Heart right ventricle (tissue), 16 donors: ENCODE results near the gene SPARCL1. TPM values are rescaled to one million over a fixed set of nuclear protein-coding genes. Genes with fewer than 3 reads are reported as not detected.

Source experiments
- ATAC-seq, 8 donors: fragments of 200-7000 bp; cut with Tn5 transposase; one replicate each; pipeline ENCODE4 v1.9.1; 2020; ENCODE audit warnings: mild to moderate bottlenecking in 8 of 8, moderate library complexity in 8 of 8, moderate number of reproducible peaks in 1 of 8
- DNase-seq, 2 donors: peaks; one replicate each; pipeline ENCODE4 v3.0.0-alpha.2; 2020
- H3K27ac ChIP-seq, 10 donors: fragments of 200-600 bp; sonication (generic) in 2 of 10; one replicate each; pipeline versions ENCODE4 v1.5.0 to v1.8.0; 2020 to 2022; ENCODE audit warnings: mild to moderate bottlenecking in 3 of 10
- H3K27me3 ChIP-seq, 7 donors: fragments of 200-600 bp; one replicate each; pipeline ENCODE4 v1.8.0; 2021 to 2022; ENCODE audit warnings: mild to moderate bottlenecking in 2 of 7
- H3K36me3 ChIP-seq, 9 donors: fragments of 200-600 bp; sonication (generic) in 1 of 9; one replicate each; pipeline versions ENCODE4 v1.5.0 to v1.8.0; 2020 to 2022; ENCODE audit warnings: mild to moderate bottlenecking in 2 of 9
- H3K4me1 ChIP-seq, 9 donors: fragments of 200-600 bp; sonication (generic) in 1 of 9; one replicate each; pipeline versions ENCODE4 v1.5.0 to v1.8.0; 2020 to 2022; ENCODE audit warnings: mild to moderate bottlenecking in 4 of 9
- H3K4me3 ChIP-seq, 10 donors: fragments of 200-600 bp; sonication (generic) in 2 of 10; one replicate each; pipeline versions ENCODE4 v1.5.0 to v1.8.0; 2020 to 2022; ENCODE audit warnings: mild to moderate bottlenecking in 7 of 10, moderate library complexity in 2 of 10
- H3K9me3 ChIP-seq, 11 donors: fragments of 200-600 bp in 10 of 11; sonication (generic) in 2 of 11; one replicate each; pipeline versions ENCODE4 v1.5.0 to v1.8.0; 2013 to 2022; ENCODE audit warnings: mild to moderate bottlenecking in 2 of 11, control low read depth in 1 of 11, moderate library complexity in 1 of 11
- WGBS, 2 donors: extraction: QIAGEN DNeasy Blood & Tissue Kit; methylation state at CpG; one replicate each; pipeline ENCODE4 v1.1.7; 2013; ENCODE audit warnings: inconsistent platforms in 1 of 2; 5-methylcytosine and 5-hydroxymethylcytosine counted together
- intact Hi-C, 10 donors: fragments of 100-400 bp; cut with DNase I; formaldehyde crosslinking; loops; one replicate each; pipeline versions ENCODE4 v1.11.1 to v1.14.2; 2022
- polyA plus RNA-seq, 2 donors: library from polyadenylated mRNA; stranded (reverse); fragments of 200-250 nt; gene quantifications; one replicate each; pipeline ENCODE4 v1.2.3, GENCODE V29; 2013
- total RNA-seq, 10 donors: library from RNA; stranded (reverse); fragmentation: NEBNext Ultra II Directional in 3 of 10; extraction: Animal tissue kit (Norgen Biotek cat#: 25700) in 3 of 10; gene quantifications; one replicate each; pipeline versions ENCODE4 v1.2.1 to v1.2.4, GENCODE V29; 2021 to 2023
- TF ChIP-seq, protein P1 (sequence below), 9 donors: fragments of 200-600 bp; sonication (generic) in 2 of 9; IDR thresholded peaks; one replicate each; pipeline versions ENCODE4 v1.5.0 to v1.8.0; 2021 to 2022; ENCODE audit warnings: antibody characterized with exemption in 9 of 9, mild to moderate bottlenecking in 5 of 9, moderate library complexity in 1 of 9
- donor health status: Arrhythmogenic right ventricular cardiomyopathy.
- donor health status: ischemic (EF 13 %, LVEDD 7.1; RV severe dilation, severe dysfunction).
- donor health status: healthy with polysubstance abuse.
- donor health status: DM: no; HTN: yes; CAD: no.
- donor health status: DM: no; HTN: no; CAD: no.
- donor health status: ischemic (EF 25% LVEDD 6.9; RV normal size, moderate dysfunction).
- donor health status: ischemic (EF 25% LVEDD 5.7; RV mildly dilated, moderate dysfunction).
- donor health status: healthy.
- donor health status: DM: yes; HTN: yes; CAD: no.
- donor health status: Ischemic cardiomyopathy.
- donor health status: ischemic (EF 35%, LVEDD 5.7; RV mildly dilated, moderate dysfunction).
- donor health status: nonischemic (EF 11% LVEDD 7.7; RV severe dilation, severe dysfunction).
- donor health status: DM: yes; HTN: yes; CAD: no.
- donor health status: PGD.
- donor health status: ischemic (EF 29% LVEDD 5.4; RV normal size, mild dysfunction).
- donor health status: nonischemic (EF 23%, LVEDD 6.1; RV moderate dilation, normal function).

The SPARCL1 gene
- total and polyA plus RNA-seq, 12 donors: 131 to 553 (median 232) TPM

- intact Hi-C loops: no loop called here
Measured at GRCh38 chr4:87565746-87566145, 36.6 kb upstream of the SPARCL1 start.

DNA sequence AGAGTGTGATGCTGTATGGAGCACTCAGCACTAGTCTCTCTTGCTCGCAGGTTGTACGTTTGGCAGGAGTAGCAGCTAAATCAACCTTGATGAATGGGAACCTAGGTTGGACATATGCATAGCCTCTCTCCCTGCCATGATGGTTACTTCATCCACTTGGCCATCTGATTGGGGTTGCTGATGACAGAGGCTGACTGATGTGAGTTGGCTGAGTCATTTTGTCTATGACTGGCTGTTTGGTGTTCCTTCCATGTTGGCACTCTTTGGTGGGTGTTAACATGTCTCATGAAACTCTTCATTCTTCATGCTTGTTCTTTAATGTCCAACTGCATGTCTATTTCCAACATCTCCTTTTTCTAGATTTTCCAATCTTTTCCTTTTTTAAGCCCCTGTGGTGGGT lies 31.6 kb upstream of the SPARCL1 start:
- no peaks in the 10 kb centered on the region for H3K27me3 ChIP-seq
- 98 to 99% methylated on average over 2 of the region's 2 CpGs for WGBS, 2 donors

More at GRCh38 chr4:87565746-87566145, 36.6 kb upstream of the SPARCL1 start:
- TF ChIP-seq, protein P1, sequence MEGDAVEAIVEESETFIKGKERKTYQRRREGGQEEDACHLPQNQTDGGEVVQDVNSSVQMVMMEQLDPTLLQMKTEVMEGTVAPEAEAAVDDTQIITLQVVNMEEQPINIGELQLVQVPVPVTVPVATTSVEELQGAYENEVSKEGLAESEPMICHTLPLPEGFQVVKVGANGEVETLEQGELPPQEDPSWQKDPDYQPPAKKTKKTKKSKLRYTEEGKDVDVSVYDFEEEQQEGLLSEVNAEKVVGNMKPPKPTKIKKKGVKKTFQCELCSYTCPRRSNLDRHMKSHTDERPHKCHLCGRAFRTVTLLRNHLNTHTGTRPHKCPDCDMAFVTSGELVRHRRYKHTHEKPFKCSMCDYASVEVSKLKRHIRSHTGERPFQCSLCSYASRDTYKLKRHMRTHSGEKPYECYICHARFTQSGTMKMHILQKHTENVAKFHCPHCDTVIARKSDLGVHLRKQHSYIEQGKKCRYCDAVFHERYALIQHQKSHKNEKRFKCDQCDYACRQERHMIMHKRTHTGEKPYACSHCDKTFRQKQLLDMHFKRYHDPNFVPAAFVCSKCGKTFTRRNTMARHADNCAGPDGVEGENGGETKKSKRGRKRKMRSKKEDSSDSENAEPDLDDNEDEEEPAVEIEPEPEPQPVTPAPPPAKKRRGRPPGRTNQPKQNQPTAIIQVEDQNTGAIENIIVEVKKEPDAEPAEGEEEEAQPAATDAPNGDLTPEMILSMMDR (IDR thresholded peaks at IDR 0.05): no peak
- 89 to 90% methylated on average over 4 of the region's 4 CpGs for WGBS, 2 donors
- no peak for DNase-seq
- no peak overlapping the region for H3K4me3 ChIP-seq
- H3K27ac ChIP-seq: no peak overlapping the region
- no peaks in the 10 kb centered on the region for H3K9me3 ChIP-seq
- H3K27me3 ChIP-seq: no peaks in the 10 kb centered on the region
- no peaks in the 10 kb centered on the region for H3K36me3 ChIP-seq
- H3K4me1 ChIP-seq: no peaks in the 10 kb centered on the region
- no peak for ATAC-seq

DNA sequence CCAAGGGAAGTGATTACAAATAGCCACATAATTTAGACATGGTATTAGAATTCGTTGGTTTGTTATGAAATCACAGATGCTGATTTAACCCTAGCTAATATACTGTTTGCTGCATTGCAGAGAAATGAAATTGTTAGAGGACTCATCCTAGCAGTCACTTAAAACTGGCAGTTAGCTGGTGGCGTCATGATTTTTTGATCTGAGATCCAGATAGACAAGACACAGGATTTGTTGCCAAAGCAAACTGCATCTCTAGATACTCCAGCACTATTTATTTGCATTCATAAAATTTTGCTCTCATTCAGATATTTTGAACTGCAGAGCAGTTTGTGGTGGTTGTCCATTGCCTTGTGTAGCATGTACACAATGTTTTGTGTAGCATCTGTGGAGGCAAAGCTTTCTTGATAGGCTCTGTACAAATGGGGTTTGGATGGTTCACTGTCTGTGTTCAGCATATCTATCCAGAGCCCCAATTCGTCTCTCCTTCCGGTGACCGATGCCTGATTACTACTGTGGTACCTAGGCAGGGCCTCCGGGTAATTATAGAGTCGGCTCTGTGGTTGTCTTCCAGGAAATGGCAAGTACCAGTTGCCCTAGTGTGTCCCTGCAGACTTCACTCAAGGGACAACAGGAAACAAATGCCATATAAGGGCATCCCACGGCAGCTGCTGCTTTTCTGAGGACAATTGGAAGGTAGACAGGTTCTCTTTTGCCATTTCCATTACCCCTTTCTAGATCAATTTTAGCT lies 30.1 kb upstream of the SPARCL1 start:
- Histone ChIP-seq H3K4me3 (no peak overlapping the region), H3K36me3 (no peaks in the 10 kb centered on the region), H3K9me3 (no peaks in the 10 kb centered on the region), H3K27ac (no peak overlapping the region), H3K4me1 (peaks cover 0 to 15% (median 5%) of the 10 kb centered on the region in 9 donors), H3K27me3 (no peaks in the 10 kb centered on the region)
- TF ChIP-seq, protein P1 (IDR thresholded peaks at IDR 0.05): no peak
- 42 to 45% methylated on average over 8 of the region's 8 CpGs for WGBS, 2 donors
- intact Hi-C loops: loop anchor here in 2 of 10 donors (10.0 kb wide), 2 partner anchors 106 to 276 kb away; partner anchors contain the start of gene MEPE (in 1 of the 2)
- ATAC-seq (peak in 3 of 8 donors; percentile 30 to 66 (median 41)), DNase-seq (no peak)

More for the DNA sequence above, 31.6 kb upstream of the SPARCL1 start:
- ATAC-seq (no peak), DNase-seq (no peak)
- Histone ChIP-seq H3K4me1 (peaks cover 0 to 14% (median 5%) of the 10 kb centered on the region in 9 donors), H3K27ac (no peak overlapping the region), H3K36me3 (no peaks in the 10 kb centered on the region), H3K9me3 (no peaks in the 10 kb centered on the region), H3K4me3 (no peak overlapping the region)
- TF ChIP-seq, protein P1 (IDR thresholded peaks at IDR 0.05): no peak
- intact Hi-C loops: no loop called here

DNA sequence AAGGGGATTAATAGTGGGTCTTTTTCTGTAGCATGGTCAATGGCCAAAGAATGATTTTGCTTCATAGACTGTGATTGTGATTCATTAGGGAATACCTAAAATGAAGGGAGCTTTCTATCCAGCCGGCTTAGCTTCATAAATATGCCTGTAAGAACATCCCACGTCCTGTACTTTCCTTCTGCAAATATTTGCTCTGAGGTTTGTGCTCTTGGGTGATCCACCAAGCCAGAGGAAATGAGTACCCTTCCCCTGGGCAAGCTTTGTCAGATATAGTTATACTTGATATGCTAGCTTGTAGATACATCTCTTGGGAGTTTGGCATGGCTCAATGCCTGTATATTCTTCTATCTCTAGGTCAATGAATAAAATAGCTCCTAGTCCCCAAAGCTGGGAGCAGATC lies 28.2 kb upstream of the SPARCL1 start:
- no peak overlapping the region for H3K4me3 ChIP-seq
- no peaks in the 10 kb centered on the region for H3K9me3 ChIP-seq
- peaks cover 0 to 15% (median 5%) of the 10 kb centered on the region in 9 donors for H3K4me1 ChIP-seq
- TF ChIP-seq, protein P1 (IDR thresholded peaks at IDR 0.05): no peak
- ATAC-seq (no peak), DNase-seq (no peak)
- no peaks in the 10 kb centered on the region for H3K36me3 ChIP-seq
- no peaks in the 10 kb centered on the region for H3K27me3 ChIP-seq
- H3K27ac ChIP-seq: no peak overlapping the region
- WGBS, 2 donors: 65 to 72% methylated on average over 2 of the region's 2 CpGs
- intact Hi-C loops: loop anchor here in 2 of 10 donors (10.0 kb wide), 2 partner anchors 107 to 277 kb away; partner anchors contain the start of gene MEPE (in 1 of the 2)
